Airway epithelial cell (primary cell): ENCODE data around the gene TAX1BP3. TPM values are rescaled to one million over a fixed set of nuclear protein-coding genes. Genes with fewer than 3 reads are reported as not detected.

Experiments
- total RNA-seq: library from RNA; depleted of rRNA; stranded (reverse); fragments of >200 nt; gene quantifications from 2 replicates; pipeline ENCODE4 v1.2.3, GENCODE V29; 2015

Gene TAX1BP3, protein sequence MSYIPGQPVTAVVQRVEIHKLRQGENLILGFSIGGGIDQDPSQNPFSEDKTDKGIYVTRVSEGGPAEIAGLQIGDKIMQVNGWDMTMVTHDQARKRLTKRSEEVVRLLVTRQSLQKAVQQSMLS
- 308 and 355 TPM in 2 replicates for total RNA-seq

DNA sequence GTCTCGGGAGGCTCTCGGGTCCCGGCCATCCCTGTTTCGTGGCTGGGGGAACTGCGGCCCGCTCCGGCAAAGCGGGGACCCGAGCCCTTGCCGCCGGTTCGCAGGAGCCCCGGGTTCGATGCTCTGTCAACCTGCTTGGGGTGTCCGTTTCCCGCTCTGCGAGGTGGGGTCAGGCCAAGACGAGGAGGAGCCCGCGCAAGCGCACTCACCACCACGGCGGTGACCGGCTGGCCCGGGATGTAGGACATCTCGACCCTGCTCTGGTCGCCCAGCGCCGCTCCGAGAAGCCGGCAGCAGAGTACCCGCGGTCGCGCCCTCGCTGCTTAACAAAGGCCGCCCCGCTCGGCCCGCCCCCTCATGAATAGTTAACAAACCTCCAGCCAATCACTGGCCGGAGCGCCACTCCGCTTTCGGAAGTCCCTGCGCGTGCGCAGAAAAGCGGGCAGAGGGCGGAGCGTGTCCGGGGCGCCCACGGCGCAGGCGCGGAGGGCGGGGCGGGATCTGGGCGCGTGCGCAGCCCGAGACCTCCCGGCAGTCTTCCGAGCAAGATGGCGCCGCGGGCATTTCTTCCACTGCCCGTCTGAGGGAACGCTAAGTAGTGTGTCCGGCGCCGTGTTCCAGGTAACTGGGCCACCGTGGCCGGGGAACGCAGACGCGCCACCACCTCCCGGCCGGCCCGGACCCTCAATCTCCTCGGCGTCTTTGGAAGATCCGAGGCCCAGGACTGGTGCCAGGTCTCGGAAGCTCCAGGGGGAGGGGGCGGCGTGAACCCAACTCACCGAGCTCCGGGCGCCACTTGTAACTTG is at the start of gene TAX1BP3, which contains the start of gene EMC6:
TSS of gene TAX1BP3 (minus strand) at position 300 of the 806 bp plus-strand sequence. CDS start at position 248, 52 bp downstream.
TSS of gene EMC6 (plus strand) at position 534 of the 806 bp plus-strand sequence. CDS start 335 bp downstream, outside the sequence.

DNA sequence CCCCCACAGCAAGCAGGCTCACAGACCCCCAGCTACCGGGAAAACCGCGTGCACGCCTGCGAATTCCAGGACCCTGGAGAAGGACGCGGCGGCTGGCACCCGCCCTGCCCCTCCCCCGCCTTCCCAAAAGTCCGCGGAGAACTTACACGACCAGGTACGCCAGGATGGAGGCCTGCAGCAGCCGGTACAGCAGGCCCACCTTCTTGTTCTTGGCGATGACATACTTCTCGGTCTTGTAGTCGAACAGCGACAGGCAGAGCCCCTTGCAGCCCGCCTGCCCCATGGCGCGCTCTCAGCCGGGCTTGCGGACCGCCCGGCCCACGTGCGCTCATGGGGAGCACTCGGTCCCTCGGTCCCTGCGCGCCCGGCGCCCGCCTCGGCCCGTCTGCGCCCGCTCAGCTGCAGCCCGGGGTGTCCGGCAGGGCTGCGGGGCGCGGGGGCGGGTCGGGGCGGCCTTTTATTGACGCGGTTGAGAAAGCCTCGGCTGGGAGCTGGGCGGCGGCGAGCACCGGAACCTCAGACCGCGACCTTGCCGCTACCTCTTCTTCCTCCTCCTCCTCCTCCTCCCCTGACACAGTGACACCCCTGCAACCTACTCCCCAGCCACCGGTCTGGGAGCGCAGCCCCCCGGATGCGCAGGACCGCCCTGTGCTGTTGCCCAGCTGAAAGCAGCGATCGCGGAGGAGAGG is 27.5 kb upstream of the TAX1BP3 start, which contains the start of gene P2RX5:
TSS of gene P2RX5 (minus strand) at position 433 of the 689 bp plus-strand sequence. CDS start at position 283, 150 bp downstream.

DNA sequence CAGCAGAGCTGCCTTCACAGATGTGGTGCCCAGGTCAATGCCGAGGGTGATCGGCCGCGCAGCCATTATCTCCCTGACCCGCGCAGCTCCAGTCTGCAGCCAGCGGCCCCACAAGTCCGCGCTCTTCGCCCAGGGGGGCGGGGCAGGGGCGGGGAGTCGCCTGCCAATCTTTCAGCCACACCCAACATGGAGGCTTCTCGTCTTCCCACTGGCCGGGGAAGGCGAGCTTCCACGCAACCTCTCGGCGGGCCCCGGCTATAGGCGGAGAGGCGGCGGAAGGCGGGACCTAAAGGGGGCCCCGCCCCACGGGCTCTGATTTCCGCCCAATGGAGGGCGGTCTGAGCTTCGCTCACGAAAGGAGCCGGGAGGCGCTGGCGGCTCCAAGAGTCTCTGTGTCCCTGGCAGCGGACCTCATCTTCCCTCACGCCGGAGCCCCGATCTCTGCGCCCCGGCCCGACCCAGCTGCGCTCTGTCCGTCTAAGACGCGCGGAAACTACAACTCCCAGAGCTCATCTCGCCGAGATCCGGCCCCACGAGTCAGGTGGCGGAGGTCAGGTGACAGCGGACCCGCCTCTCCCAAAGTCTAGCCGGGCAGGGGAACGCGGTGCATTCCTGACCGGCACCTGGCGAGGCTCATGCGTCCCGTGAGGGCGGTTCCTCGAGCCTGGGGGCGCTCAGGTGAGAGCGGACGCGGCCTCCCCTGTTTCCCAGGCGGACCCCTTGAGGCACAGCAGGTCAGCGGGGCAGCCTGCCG is 32.0 kb downstream of the TAX1BP3 start, which contains the start of the genes CTNS and SHPK:
TSS of gene CTNS (plus strand) at position 607 of the 754 bp plus-strand sequence. CDS start 3,447 bp downstream, outside the sequence.
TSS of gene SHPK (minus strand) at position 97 of the 754 bp plus-strand sequence. CDS start at position 66, 31 bp downstream.

Other genes with a start within 250 kb of the TAX1BP3 start
- gene OR1E2, start 234.7 kb downstream of the TAX1BP3 start, total RNA-seq = not detected in 2 replicates
- not detected in 2 replicates for gene SPATA22, start 196.8 kb downstream of the TAX1BP3 start, total RNA-seq
- gene ASPA, start 192.6 kb downstream of the TAX1BP3 start, total RNA-seq = not detected in 2 replicates
- gene TRPV3, start 110.8 kb downstream of the TAX1BP3 start, total RNA-seq = 2.0 and 4.9 TPM in 2 replicates
- 0.46 and 1.5 TPM in 2 replicates for gene TRPV1, start 59.2 kb downstream of the TAX1BP3 start, total RNA-seq
- 13.9 and 17.6 TPM in 2 replicates for gene SHPK, start 32.3 kb downstream of the TAX1BP3 start, total RNA-seq
- gene CTNS, start 31.8 kb downstream of the TAX1BP3 start, total RNA-seq = 8.1 and 14.3 TPM in 2 replicates
- 17.0 and 33.9 TPM in 2 replicates for gene EMC6, start 234 bp upstream of the TAX1BP3 start, total RNA-seq
- gene P2RX5, start 27.6 kb upstream of the TAX1BP3 start, total RNA-seq = 0.09 and 0.35 TPM in 2 replicates
- gene HASPIN, start 55.3 kb upstream of the TAX1BP3 start, total RNA-seq = 6.1 and 7.6 TPM in 2 replicates
- gene ITGAE, start 132.6 kb upstream of the TAX1BP3 start, total RNA-seq = 22.9 and 29.6 TPM in 2 replicates
- 10.4 and 12.9 TPM in 2 replicates for gene NCBP3, start 177.7 kb upstream of the TAX1BP3 start, total RNA-seq
- 5.8 and 5.9 TPM in 2 replicates for gene CAMKK1, start 224.5 kb upstream of the TAX1BP3 start, total RNA-seq
- gene P2RX1, start 247.9 kb upstream of the TAX1BP3 start, total RNA-seq = not detected in 2 replicates